DMS114 treated with DMSO at 0.1 percent for 48 hours (cell line): ENCODE data around the gene ADORA2B.
"Not testable (repeated sequence)": the region's sequence is repeated elsewhere in the genome, so short reads cannot be mapped to it uniquely, and the experiment has no call there.

Experiments
- DNase-seq: peaks from one replicate; lab custom pipeline; 2025; ENCODE audit not compliant: unreplicated experiment; lab: John Stamatoyannopoulos, UW

The ADORA2B gene

DNA sequence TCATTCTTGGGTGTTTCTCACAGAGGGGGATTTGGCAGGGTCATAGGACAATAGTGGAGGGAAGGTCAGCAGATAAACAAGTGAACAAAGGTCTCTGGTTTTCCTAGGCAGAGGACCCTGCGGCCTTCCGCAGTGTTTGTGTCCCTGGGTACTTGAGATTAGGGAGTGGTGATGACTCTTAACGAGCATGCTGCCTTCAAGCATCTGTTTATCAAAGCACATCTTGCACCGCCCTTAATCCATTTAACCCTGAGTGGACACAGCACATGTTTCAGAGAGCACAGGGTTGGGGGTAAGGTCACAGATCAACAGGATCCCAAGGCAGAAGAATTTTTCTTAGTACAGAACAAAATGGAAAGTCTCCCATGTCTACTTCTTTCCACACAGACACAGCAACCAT, 34.1 kb downstream of the ADORA2B start:
- DNase-seq, result not testable (repeated sequence)

DNA sequence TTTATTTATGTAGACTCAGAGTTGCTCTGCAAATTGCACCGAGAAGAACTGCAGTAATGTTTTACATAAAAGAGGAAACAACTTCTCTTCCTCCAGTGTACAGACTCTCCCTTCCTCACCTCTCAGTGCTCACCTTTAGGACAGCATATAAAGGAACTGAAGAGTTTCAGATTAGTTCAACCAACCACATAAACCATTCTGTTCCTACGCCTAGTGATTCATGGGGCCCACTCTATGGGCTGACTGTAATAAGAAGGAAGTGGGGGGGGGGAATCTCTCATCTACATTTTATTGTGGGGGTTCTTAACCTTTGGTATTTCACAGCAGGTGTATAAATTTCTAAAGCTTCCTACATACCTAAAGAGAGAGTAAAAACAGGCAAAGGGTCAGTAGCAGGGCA, 36.3 kb downstream of the ADORA2B start:
- no peak for DNase-seq

DNA sequence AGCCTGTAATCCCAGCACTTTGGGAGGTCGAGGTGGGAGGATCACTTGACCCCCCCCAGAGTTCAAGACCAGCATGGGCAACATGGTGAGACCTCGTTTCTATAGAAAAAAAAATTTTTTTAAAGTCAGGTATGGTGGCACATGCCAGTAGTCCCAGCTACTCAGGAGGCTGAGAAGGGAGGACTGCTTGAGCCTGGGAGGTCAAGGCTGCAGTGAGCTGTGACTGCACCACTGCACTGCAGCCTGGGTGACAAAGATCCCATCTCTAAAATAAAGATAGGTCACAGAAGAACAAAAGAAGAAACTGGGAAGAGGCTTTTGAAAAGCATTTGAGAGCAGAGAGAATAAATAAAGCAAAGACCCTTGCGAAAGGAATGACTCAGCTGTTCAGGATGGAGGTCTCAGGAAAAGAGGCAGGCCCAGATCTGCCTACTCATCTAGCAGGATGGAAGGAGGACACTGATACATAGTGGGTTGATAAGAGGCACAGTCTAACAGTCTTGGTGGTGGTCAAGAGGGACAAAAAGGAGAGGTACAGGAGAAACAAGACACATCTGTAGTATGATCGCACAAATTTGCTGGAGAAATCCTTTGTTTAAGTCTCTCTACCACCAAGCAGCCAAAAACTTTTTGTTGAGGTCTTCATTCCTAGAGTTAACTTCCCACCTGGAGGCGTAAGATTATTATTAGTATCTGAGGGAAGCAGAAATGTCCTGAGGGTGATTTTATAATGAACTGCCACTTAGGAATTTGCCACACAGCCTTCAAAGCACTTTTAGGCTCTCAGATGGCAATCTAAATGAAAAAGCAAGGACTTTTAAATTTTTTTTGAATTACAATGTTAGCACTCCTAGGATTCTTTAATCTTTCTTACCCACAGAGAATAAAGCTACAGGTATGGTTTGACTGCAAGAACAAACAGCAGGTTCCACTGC, 37.0 kb downstream of the ADORA2B start:
- DNase-seq, result no peak

DNA sequence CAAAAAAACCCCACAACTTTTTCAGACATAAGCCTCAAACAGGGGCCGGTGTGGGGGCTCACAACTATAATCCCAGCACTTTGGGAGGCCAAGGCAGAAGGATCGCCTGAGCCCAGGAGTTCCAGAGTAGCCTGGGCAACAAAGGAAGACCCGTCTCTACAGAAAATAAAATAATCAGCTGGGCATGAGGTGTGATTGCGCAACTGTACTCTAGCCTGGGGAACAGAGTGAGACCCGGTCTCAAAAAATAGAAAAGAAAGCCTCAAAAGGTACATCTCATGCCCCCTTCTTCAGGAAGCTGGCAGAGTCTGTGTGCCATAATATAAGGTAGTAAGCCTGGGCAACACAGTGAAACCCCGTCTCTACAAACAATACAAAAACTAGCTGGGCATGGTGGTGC, 51.4 kb downstream of the ADORA2B start:
- DNase-seq, result no peak

DNA sequence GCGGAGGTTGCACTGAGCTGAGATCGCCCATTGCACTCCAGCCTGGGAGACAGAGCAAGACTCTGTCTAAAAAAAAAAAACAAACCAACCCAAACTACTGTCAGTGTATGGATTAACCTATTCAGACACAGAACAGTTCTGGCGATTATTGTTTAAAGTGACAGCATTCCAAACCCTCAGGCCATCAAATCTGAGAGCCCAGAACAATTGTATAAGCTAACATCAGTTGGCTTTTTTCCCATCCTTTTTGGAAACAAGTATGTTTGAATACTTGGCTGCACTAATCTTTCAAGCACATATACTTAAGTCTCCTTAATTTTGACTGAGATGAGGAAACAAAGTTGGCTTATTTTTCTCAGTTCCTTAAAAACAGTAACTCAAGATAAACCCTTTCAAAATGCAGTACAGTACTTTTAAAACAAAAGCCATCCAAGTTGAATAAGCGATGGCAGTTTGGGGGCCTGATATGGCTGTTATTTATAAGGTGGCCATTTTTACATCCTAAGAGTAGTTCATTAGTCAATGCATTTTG, 53.2 kb downstream of the ADORA2B start:
- DNase-seq, result no peak

DNA sequence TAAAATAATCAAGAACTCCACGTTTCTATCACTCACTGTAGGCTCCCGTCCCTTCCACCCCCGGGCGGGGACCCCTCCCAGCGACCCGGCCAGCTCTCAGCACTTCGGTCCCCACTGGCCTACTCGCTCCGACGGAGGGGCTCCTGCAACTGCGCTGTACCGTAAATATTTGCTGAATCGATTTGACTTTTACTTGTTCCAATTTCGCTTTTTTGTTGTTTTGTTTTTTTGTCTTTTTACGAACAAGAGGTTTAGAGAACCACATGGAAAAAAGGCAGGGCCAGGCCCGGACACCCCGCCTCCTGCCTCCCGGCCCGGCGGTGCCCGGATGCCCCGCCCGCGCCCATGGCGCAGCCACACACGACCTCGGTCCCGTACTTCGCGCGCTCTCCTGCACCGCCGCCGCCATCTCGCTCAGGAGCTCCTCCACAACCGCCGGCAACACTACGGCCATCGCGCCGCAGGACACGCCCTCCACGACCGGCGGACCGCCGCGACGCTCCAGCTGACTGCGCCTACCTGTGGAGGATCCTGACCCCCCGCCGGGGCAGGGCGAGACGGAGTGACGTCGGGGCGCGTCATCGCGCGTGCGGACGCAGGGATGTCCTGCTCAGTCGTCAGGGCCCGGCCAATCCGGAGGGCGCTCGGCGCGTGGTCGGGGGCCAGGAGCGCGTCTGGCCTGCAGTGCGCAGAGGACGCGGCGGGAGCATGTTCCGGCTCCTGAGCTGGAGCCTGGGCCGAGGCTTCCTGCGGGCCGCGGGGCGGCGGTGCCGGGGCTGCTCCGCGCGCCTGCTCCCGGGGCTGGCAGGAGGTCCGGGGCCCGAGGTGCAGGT, 54.4 kb downstream of the ADORA2B start, which contains the start of the genes TTC19 and ZSWIM7:
Gene TTC19 (plus strand): TSS at position 684 of the 833 bp plus-strand sequence. CDS start 25 bp downstream, at position 709.
Gene ZSWIM7 (minus strand): TSS at position 564 of the 833 bp plus-strand sequence. CDS start 110 bp downstream, at position 454.
- DNase-seq, result peak; percentile 26

DNA sequence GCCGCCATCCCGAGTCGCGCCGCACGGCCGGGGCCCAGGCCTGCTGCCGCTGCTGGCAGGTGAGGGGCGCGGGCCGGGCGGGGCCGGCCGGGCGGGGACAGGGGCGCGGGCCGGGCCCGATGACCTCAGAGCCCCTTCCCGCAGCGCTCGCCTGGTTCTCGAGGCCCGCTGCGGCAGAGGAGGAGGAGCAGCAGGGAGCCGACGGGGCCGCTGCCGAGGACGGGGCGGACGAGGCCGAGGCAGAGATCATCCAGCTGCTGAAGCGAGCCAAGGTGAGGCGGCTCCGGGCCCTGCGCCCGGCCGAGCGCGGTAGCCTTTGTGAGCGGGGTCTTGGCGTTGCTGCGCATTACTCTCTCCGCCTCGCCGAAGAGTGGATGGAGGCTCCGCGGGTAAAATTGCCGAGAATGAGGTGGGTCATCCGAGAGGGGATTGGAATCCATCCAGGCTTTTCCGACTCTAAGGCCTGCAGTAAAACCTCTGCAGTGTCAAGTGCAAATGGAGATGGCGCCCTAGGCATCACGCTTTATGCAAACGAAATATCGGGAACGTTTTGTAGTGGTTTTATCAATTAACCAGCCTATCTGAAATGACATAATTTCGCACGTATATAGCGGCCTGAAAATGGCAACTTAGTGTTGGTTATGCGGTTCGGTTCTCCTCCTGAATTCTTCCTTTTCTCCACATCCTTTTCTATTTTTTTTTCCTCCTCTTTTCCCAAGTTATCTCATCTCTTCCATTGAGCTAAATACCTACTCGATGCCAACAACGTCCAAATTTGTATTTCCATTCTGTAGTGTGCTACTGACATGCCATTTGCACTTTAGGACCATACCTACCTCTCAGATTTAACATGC, 55.3 kb downstream of the ADORA2B start:
- no peak for DNase-seq

DNA sequence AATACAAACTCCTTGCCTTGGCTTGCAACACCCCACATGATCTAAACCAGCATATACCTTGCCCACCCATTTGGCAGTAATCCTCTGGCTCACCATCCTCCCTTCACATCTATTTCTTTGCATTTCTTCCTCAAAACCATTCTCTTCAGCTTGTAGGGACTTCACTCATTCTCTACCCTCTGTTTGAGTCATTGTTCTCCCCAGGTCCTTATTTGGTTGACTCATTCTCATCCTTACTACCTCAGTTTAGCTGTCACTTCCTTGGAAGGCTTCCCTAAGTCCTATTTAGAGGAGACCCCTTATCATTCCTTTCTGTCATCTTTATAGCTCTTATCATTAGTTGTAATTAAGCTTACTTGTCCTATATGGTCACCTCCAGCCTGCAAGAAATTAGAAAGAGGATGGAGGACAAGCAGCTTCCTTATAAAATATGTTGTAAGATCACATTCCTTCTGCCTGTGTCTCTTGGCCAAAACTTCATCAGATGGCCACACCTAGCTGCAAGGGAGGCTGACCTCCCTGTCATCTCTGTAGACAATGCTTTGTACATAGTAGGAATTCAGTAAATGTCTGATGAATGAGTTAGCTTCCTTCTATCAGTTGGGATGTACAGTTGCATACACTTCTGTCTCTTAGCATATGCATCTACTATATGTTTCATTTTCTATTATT, 56.4 kb downstream of the ADORA2B start:
- no peak for DNase-seq

DNA sequence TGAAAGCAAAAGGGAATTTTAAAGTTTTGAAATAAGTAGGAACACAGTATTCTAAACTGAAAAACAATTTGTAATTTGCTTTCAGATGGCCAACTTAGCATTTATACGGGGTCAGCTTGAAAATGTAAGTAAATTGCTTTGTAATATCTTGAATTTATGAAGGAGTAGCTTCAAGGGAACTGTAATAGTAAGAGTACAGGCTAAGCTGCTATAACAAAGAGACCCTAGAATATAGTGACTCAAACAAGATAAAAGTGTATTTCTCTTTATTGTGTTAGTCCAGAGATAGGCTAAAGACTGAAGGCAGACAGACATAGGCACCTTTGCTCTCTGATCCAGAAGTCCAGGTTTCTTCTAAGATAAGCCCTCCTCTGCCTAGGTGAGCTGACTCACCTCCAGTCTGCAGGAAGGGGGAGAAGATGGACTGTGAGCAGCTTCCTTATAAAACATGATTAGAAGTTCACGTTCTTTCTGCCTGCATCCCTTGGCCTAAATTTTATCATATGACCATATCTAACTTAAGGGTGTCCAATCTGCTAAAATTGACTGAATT, 57.9 kb downstream of the ADORA2B start:
- DNase-seq, result no peak

DNA sequence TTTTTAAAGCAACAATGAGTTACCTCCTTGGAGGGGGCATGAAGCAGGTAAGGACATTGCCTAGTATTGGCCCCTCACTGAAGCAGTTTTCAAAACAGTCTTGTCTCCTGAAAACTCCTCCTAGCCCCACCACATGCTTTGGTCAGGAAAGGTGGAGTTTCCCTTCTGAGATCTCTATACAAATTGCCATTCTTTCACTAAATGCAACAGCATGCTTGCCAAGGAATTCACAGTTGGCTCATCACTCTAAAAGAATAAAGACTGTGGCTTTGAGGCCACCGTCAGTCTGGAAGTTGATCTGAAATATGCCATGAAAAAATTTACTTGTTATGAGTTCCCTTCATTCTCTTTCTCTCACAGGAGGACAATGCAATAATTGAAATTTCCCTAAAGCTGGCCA, 58.9 kb downstream of the ADORA2B start:
- DNase-seq, result no peak

DNA sequence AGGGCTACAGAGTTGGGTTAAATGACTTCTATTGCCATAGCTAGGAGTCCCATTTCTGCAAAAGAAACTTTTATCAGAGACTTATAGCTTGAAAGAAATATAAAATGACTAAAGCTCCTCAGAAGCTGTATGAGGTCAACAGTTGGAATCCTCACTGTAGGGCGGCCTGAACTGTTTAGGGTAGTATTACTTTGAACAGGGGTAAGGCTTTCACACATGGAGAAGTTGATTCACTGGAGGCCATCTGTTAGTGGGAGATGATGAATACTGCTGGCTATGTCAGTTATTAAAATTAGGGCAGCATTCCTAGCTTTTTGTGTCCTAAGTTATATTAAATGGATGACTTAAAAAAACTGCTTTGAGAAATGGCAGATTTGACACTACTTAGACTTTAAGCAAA, 60.7 kb downstream of the ADORA2B start:
- DNase-seq, result no peak

DNA sequence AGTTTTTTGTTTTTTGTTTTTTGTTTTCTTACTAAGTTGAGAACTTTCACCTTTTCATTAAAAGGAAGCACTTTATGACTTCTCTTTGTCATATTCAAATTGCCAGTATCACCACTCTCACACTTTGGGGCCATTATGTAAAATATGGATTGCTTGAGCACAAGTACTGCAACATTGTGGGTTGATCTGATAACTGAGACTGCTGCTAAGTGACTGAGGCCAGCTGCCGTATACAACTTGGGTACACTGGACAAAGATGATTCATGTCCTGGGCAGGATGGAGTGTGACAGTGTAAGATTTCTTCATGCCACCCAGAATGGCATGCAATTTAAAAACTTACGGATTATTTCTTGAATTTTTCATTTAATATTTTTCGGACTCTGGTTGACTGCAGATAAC, 62.5 kb downstream of the ADORA2B start:
- no peak for DNase-seq

DNA sequence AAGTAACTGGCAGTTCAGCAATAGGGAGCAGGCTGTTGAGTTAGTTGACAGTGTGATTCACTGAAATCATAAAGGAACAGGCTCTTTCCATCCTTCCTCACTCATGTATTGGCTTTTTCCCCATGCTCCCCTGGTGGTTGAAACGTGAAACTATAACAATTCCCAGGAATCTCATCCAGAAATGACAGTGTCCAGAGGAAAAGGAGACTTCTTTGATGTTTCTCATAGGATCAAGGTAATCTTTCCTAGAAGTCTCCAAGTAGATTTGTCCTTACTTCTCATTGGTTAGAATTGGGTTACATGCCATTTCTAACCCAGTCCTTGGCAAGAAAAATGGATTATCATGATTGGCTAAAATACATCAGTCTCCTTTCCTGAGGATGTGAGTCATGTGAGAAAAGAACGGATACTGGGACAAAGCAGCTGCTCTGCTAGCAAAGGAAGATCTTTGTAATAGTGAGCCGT, 69.0 kb downstream of the ADORA2B start:
- DNase-seq, result no peak

DNA sequence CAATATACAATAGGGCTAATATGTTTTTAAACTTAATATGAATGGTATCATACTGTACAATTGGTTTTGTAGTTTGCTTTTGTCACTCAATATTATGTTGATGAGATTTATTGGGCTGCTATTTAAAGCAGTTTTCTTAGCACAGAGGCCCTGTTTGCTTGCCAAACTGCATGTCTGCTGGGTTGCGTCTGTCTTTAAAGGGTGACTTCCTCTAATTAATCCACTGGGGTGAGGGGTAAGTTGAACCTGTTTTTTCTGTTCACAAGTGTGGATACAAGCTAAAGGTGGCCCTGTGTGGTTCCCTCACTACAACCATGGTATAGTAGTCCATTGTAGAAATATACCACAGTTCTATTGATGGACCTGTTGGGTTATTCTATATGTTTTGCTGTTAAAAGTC, 74.4 kb downstream of the ADORA2B start:
- DNase-seq, result no peak

DNA sequence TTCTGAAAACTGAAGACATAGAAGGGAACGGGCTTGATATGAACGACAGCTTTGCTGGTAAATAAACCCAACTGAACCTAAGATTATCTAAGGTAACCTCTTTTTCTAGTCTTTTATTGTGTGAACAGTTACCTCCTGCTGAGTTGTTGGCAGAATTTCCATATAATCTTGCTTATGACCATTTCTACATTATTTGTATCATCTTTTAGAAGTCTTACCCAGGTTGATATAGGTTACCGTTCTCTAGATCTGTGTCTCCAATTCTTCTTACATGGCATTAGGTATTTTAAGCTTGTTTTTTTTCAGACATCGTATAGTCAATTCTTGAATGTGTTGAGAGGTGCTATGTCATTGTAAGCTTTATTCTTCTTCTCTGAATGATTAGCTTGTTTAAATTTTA, 79.0 kb downstream of the ADORA2B start:
- no peak for DNase-seq

DNA sequence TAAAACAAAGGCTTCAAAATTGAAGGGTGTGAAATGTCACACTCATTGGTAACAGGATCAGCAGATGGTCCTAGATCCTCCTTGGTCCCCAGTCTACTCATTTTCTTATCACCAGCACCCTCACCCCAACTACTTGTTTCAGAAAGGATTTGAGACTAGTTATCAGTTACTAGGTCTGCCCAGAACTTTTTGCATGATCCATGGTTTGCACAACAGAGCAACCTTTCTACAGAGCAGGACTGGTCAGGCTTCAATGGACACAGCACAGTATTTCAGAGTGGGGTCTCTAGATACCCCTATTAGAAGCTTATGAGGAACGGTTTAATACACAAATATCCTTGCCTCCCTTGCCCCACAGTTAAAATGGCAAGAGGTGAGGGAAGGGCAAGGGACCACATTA, 80.3 kb downstream of the ADORA2B start:
- no peak for DNase-seq
